Stimulated activated CD4-positive, alpha-beta T cell treated with anti-CD3 and anti-CD28 coated beads, Interleukin-4, amount 100 ng/mL, for 1 hour (primary cell): ENCODE results near the gene TIE1.
A peak's percentile ranks its signal among the peaks of the same experiment; 100 is the strongest.

Experiments
- DNase-seq: peaks from one replicate; pipeline ENCODE4 v3.0.0-alpha.2; 2020

TIE1 gene

GRCh38 chr1:43313771-43314170 is 13.0 kb downstream of the TIE1 start:
- no peak for DNase-seq

GRCh38 chr1:43314233-43314632 is 13.5 kb downstream of the TIE1 start:
- no peak for DNase-seq

- no peak for DNase-seq
Measured at GRCh38 chr1:43315481-43315880, 14.7 kb downstream of the TIE1 start.

GRCh38 chr1:43315963-43316737 is 15.4 kb downstream of the TIE1 start:
- no peak for DNase-seq

GRCh38 chr1:43316738-43317520 is 16.1 kb downstream of the TIE1 start:
- no peak for DNase-seq

GRCh38 chr1:43317817-43318471 is 17.2 kb downstream of the TIE1 start:
- no peak for DNase-seq

GRCh38 chr1:43318831-43319230 is 18.0 kb downstream of the TIE1 start:
- DNase-seq = no peak

GRCh38 chr1:43319288-43319687 is 18.5 kb downstream of the TIE1 start:
- no peak for DNase-seq

GRCh38 chr1:43319766-43320165 is 19.0 kb downstream of the TIE1 start:
- no peak for DNase-seq

- no peak for DNase-seq
Measured at GRCh38 chr1:43321331-43321891, 20.6 kb downstream of the TIE1 start.

- no peak for DNase-seq
Measured at GRCh38 chr1:43322506-43322905, 21.7 kb downstream of the TIE1 start.

GRCh38 chr1:43324810-43325209 is 24.0 kb downstream of the TIE1 start:
- DNase-seq = no peak

GRCh38 chr1:43325381-43325780 is 24.6 kb downstream of the TIE1 start:
- no peak for DNase-seq

GRCh38 chr1:43327549-43328292 is 26.9 kb downstream of the TIE1 start:
- DNase-seq = no peak

- DNase-seq = peak; percentile 61
Measured at GRCh38 chr1:43329995-43330751, 29.4 kb downstream of the TIE1 start.

GRCh38 chr1:43331688-43332087 is 30.9 kb downstream of the TIE1 start:
- DNase-seq = no peak

- DNase-seq = no peak
Measured at GRCh38 chr1:43334453-43335205, 33.8 kb downstream of the TIE1 start.

- no peak for DNase-seq
Measured at GRCh38 chr1:43337588-43337987, 36.8 kb downstream of the TIE1 start, which contains the start of gene MPL. Gene MPL (plus strand): TSS chr1:43337818. CDS start chr1:43337849, 31 bp downstream.

GRCh38 chr1:43338001-43338400 is 37.2 kb downstream of the TIE1 start:
- DNase-seq = no peak

GRCh38 chr1:43339584-43340232 is 38.9 kb downstream of the TIE1 start:
- no peak for DNase-seq
